ENCODE results near the gene IFNA6.

Gene IFNA6

GRCh38 chr9:21326526-21327139 lies 24.1 kb downstream of the IFNA6 start:
- peak; percentile 33 for DNase-seq

- no peak for DNase-seq
These were observed 26.6 kb downstream of the IFNA6 start for GRCh38 chr9:21324047-21324446.

DNA sequence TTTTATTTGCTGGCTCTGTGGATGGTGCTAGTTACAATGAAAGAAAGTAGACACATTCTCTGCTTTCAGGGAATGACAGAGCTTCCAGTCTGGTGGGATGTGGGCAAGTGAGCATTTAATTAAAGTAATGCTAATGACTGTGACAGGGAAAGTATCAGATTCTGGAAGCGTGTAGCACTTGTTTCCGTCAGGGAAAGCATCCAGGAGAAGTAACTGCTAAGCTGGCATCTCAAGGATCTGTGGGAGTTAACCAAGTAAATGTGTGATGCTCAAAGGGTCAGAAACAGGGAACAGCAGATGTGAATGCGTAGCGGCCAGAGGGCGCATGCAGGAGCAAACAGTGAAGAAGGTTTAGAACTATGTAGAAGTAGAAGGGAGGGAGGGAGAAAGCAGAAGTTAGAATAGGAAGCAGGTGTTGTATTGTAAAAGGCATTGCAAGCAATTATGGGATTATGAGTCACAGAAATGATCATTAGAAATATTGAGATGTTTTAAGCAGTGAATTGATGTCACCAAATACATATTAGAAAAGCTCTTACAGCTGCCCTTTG lies 27.7 kb downstream of the IFNA6 start:
- peak; percentile 33 for DNase-seq

- no peak for DNase-seq
These were observed 30.2 kb downstream of the IFNA6 start for GRCh38 chr9:21320465-21320864.

GRCh38 chr9:21317956-21318923 lies 32.4 kb downstream of the IFNA6 start:
- DNase-seq, result peak; percentile 43

- no peak for DNase-seq
These were observed 33.8 kb downstream of the IFNA6 start for GRCh38 chr9:21316860-21317259.

DNA sequence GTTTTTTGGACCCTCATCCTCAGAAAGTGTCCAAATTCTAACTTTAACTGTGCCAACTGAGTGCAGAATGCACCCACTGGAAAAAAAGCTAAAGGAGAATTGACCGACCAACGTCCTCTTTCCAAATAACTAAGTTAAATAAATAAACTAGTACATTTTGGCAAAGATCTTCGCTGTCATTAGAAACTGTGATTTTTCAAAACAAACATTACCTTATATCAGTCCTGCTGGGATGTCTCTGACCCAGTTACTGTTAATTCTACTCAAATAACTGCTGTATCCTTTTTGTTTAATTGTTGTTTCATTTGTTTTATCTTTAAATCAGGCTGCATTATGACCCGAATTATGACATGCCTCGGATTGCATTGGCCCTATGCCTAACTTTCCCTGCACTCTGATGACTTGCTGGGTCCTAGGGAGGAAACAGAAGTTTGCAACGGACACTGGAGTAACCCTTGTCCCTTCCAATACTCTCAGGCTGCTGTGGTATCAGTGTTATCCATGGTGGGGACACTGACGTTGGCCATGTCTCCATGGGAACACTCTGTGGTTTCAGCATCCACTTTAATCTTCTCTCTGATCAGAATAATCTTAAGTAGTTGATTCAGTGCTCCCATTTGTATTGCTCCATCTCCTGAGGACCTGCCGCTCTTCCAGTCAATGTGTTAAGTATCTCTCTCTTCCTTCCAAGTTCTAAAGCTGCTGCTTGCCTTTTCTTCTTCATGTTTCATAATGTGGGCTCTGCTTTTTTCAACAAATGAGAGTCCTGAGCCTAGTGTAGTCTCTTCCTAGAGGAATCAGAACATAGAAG lies 34.5 kb downstream of the IFNA6 start:
- DNase-seq, result no peak

- no peak for DNase-seq
These were observed 36.5 kb downstream of the IFNA6 start for GRCh38 chr9:21314152-21314551.

DNA sequence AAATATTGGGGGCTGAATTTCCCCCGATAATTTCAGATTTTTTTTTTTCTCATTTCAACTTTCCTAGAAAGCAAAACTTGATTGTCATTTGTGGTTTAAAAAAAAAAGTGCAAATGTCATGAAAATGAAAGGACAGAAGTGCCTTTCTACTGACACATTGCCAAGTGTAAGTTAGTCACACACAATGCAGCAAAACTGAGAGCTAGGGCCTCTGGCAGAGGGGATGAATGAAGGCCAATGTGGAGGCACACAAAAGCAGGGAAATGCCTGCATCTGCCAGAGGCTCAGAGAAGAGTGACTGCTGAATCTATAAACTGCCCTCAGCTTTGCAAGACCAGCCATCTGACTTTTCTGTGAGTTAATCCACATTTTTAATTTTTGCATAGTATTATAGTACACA lies 38.8 kb downstream of the IFNA6 start:
- DNase-seq, result no peak

DNA sequence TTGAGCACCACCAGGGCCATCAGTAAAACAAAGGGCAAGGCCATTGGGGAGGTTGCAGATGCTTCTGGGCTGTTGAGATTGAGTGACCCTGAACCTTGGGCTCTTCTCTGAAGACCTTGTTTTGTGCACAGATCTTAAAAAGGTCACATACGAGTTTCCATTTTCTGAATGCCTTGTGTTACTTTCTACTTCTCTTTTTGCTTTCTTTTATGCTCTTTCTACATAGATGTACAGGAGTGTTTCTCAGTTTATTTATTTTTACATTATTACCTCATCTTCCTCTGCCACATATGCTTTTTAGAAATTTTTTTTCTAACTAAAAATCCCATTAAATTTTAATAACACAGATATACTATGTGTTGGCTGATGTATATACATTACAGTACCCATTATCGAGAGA lies 45.5 kb downstream of the IFNA6 start, which contains the start of gene IFNA5:
IFNA5 (minus strand) TSS at position 101 of the 400 bp plus-strand sequence; CDS start at position 44, 57 bp downstream.
- DNase-seq, result no peak
